Stimulated activated CD8-positive, alpha-beta memory T cell treated with anti-CD3 and anti-CD28 coated beads, Interleukin-12 subunit alpha, Interleukin-12 subunit beta, amount 100 ng/mL, for 1 hour (primary cell): ENCODE measurements around the gene CDH15.
"Not testable (repeated sequence)": the region's sequence is repeated elsewhere in the genome, so short reads cannot be mapped to it uniquely, and the experiment has no call there.

Source experiments
- DNase-seq: peaks from one replicate; pipeline ENCODE4 v3.0.0-alpha.2; 2020; ENCODE audit warnings: low read depth

The CDH15 gene

DNA sequence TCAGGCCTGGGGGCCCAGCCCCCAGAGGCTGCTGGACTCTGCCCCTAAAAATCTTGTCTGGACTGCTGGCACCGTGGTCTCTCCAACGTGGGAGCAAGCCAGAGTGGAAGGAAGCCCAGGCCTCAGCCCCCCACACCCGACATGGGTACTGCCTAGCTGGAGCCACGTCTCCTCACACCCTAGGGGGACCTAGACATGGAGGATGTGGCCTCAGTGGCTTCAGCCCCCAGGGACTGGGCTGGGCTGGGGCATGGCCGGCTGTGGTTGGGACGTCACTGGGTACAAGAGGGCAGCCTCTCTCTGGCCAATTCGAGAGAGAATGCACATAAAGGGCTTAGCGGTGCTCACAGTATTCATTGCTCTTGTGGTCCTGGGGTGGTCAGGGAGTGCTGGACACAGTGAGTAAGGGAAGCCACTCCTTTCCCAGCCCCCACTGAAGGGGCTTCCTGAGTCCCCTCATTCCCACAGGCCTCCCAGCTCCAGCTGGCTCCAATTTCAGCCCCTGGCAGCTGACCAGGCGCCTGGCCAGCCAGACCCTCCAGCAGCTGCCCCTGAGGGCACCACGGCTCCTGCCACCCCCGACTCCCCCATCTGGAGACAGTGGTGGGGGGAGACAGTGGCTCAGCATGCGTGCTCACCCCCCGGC is 1.1 kb downstream of the CDH15 start:
- DNase-seq = no peak

DNA sequence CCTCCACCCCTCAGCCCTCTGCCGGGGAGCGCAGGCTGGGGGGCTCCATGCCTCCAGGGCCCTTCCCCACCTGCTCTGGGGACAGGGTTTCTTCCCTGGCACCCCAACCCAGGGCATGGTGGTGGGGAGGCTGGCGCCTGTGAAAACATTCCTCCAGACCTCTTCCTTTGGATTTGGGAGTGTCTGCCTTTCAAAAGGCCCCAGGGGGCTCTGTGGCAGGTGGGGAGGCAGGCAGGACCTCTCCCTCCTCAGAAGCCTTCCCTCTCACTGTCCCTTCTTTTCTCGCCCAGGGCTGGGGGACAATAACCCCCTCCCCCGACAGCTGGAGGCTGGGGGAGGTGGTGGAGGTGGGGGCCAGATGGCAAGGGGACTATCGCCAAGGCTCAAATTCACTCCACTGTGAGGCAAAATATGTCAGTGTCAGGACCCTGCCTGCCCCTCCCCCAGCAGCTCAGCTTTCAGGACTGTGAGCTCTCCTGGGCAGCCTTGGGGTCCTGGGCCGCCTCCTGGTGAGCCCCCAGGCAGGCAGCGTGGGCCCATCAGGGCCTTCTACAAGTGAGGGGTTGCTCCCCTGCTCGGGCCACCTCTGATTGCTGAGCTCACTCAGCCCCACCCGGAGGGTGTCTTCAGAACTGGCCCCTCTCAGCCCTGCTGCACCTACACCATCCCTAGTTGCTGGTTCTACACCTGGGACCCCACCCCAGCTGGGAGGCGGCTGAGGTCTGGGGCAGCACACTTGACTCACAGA is 1.8 kb downstream of the CDH15 start:
- no peak for DNase-seq

DNA sequence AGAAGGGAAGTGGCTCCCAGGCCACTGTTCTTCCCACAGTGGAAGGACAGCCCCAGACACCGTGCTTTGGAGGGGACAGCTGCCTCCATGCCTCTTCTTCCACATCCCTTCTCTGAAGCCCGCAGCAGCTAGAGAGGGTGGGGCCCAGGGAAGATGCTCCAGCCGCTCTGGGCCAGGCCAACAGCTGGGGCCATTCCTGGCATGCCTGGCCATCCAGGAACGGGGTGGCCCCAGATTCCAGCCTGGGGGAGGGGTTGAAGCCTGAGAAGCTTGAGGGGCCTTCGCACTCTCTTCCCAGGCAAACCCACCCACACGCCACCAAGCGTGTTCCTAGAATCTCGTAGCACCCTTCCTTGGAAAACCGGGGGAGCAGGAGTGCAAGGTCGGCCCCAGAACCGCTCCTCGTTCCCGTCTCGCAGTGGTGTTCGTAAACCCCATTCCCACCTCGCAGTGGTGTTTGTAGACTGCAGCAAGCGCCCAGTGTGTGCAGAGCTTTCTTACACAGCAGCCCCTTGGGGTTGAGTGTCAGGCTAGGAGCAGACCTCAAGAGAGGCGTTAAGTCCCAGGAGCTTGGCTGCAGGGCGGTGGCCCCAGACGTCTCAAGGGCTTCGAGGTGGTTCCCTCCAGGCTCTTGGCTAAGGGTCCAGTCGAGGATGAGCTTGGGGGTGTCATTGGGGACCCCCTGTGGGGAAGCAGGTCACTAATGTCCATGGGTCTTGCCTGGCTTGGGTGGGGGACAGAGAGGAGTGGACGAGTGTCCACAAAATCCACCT is 2.7 kb downstream of the CDH15 start:
- DNase-seq = no peak

DNA sequence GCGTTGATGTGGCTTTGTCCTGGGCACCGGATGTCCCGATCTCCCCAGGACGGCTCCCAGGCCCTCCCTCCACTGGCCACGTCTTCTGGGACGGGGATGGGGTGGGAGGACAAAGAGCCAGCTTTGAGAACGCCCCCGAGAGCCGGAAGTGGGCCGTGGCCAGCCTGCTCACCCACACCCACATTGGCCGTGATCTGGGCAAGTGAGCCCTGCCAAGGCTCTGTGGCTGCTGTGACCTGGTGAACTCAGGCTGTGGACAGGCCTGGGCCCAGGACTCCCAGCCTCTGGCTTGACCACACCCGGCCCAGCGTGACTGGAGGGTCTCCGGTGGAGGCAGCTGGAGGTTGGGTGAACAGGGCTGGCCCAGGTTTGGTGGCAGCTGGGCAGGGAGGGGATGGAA is 3.3 kb downstream of the CDH15 start:
- DNase-seq = no peak

DNA sequence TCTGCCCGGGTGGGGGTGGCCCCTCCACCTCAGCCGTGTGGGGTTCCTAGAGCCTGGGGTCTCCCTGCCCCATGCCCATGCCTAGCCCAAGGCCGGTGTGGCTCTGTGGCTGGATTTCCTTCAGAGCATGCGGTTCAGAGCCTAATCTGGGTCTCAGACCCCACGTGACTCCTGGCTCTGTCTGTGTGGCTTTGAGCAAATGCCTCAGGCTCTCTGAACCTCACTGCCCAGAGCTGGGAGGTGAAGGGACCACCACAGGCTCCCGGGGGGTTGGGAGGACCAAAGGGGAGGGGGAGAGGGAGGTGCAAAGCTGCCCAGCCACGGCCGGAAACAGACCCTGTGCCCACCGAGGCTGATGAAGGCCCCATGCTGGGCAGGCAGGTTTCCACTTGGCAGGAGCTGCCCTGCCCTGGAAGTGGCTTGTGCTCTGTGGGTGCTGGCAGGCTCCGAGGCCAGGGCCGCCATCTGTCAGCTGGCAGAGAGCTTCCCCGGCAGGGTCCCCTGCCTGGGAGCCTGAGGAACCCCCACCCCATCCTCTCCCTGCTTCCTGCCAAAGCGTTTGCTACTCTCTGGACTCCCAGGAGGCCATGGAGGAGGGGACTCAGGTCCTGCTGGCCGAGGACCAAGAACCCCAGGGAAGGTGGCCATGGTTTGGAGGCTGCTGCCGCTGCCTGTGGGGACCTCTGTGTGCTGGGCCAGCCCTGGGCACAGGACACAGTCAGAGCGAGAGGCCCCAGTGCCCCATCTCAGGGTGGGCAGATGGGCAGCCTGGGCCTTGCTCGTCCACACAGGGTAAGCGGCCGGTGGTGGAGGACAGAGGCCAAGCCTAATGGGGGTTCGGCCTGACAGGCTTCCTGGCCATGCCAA is 4.0 kb downstream of the CDH15 start:
- no peak for DNase-seq

DNA sequence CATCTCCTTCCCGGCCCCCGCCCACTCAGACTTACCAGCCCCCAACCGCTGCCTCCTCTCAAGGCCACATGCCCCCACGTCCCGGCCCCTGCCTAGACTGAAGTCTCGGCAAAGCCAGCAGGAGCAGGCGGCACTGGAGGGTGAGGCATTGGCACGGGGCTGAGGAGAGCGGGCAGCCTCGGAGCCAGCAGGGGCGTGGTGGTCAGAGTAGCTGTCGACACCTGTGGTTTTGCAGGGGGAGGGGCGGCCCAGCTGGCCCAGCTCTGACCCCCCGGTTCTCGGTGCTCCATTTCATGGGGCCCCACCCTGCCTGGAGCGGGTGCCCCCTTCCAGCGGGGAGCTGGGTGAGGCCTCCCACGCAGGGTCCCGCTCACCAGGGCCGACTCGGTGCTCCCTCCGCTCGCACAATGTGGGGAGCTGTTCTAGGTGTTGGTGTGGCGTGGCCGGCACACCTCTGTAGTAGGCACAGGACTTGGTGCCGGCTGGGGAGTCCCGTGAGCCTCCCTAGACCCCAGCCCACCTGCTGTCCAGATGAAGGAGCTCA is 4.7 kb downstream of the CDH15 start:
- DNase-seq = no peak

DNA sequence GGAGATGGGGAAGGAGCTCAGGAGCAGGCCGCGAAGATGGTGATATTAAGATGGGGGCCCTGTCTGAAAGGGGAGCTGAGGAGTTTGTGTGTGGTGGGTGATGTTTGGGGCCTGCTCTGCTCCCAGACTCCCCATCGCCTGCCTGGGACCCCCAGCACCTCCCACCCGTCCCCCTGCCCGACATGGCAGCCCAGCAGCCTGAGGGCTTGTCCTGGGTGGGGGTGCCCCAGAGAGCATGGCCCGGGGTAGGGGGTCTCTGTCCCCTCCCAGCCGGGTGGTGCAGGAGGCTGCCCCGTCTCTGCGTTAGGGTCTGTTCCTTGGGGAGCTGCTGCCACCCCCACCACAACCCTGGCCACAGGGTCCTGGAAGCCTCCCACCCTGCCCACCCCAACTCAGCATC is 5.2 kb downstream of the CDH15 start:
- DNase-seq = no peak

DNA sequence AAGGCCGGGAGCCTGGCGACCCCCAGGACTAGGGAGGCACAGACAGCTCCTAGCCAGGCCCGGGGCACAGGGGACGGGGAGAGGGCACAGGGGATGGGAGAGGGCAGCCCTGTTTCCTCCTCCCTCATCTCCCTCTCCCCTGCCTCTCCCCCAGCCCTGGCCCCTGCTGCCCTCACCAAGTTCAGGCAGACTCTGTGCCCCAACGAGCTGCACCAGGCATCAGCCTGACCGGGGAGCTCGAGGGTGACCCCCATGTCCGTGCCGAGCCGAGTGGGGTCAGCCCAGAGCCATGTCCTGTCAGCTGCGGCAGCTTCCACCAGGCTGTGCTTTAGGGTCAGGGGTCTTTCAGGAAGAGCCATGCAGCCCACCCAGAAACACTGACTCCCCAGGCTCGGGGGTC is 6.0 kb downstream of the CDH15 start:
- no peak for DNase-seq

DNA sequence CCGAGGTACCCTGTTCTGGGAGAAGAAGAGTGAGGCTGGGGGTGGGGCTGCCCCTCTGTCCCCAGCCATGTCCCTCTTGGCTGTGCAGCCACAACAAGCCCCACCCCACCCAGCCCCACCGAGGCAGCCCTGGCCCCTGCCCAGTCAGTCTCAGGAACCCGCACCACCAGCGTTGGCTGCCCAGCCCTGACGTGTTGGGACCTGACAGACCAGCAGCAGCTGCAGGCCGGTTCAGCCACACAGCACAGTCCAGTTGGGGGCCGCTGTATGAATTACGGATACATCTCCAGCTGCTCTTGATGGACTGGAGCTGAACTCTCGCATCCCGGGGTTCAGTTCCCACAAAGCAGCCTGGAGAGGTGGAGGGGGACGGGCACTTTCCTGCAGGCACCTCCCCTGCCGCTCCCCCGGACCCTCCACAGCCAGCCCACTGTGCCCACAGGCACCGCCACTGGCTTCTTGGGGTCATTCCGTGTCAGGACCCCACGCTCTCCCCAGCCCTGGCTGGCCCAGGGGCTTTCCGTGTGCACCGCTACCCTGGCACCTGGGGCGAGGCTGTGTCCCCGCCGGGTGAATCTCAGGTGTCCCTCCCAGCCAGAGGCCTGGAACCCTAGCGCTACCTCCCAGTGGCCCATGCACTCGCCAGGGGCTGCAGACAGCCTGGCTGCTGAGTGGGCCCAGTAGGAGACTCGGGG is 7.1 kb downstream of the CDH15 start:
- DNase-seq = no peak

DNA sequence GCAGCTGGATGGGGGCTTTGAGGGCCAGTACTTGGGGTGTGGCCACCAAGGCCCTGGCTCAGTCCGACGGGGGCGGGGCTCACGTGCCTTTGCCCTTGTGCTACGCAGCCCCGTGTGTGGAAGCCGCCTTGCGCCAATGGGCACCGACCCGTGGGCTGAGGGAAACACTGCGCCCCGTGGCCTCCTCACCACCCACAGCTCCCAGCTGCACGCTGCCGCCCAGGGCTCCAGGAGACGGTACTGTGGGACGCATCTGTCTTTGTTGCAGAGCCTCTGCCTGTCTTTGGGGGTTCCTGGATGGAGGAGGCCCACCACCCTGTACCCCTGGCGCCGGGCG is 7.6 kb downstream of the CDH15 start:
- DNase-seq = no peak

DNA sequence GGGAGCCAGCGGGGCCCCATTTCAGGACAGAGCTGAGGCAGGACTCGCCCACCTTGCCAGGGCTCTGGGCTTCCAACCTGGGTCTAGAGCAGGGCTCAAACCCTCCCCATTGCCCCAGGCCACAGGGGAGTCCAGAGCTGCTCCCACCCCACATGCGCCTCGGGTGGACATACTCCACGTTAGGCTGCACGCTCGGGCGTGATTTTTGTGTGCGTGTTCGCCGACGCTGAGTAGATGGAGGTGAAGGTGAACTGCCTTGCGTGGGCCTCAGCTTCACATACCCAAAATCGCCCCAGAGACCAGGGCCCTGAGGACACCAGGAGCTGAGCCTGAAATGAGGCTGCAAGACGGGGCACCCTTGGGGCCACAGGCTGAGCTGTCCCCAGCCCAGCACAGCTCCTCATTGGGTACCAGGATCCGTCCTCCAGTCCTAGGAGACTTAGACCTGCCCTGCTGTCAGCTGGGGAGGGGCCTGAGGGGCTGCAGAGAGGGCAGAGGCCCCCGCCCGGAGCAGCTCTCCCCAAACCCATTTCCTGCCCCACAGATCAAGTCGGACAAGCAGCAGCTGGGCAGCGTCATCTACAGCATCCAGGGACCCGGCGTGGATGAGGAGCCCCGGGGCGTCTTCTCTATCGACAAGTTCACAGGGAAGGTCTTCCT is 8.2 kb downstream of the CDH15 start:
- DNase-seq = no peak

DNA sequence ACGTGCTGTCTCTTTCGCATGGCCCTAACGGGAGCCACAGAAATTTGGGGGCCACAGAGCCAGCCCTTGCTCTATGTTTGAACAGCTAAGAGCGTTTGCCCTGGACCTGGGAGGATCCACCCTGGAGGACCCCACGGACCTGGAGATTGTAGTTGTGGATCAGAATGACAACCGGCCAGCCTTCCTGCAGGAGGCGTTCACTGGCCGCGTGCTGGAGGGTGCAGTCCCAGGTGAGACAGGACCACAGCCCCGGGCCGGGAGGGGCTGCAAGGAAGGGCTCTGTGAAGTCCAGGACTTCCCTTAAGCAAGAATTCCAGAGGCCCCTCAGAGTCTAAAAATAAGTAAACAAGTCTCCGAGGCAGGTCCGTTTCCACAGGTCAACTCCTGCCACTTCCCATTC is 11.9 kb downstream of the CDH15 start:
- no peak for DNase-seq

DNA sequence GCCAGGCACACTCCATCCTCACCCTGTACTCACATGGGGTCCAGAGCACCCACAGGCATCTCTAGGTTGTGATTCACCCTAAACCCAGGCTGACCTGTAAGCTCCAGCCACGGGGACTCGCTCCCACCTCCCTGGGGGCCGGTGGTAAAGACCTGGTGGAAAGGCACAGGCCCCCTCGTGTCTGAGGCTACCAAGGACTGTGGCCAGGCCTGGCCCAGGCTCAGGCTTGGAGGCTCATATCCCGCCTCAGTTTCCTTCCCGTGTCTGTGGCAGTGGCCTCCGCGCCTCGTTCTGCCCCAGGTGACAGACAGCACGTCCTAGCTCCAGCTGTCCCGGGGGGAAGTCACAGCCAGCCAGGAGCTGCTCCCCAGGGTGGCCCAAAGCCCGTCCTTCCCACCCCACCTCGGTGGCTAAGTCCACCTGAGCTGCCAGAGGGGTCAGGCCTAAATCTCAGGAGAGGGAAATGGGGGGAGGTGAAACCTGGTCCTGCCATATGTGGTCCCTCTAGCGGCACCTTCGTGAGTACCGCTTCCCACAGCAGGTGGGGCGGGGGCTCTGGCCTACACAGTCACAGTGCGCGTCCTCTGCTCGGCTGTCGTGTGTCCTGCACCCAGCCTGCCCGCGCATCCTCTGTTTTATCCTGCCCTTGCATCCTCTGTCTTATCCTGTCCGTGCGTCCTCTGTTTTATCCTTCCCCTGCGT is 12.6 kb downstream of the CDH15 start:
- DNase-seq = no peak

DNA sequence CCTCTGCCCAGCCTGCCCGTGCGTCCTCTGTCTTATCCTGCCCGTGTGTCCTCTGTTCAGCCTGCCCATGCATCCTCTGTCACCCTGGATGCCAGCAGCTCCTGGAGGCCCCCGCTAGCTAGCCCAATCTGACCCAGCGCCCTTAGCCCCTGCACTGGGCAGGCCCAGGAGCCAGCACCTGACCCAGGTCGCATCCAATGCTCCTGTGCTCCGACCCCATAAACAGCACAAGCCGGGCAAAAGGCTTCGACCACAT is 13.1 kb downstream of the CDH15 start:
- DNase-seq = no peak

DNA sequence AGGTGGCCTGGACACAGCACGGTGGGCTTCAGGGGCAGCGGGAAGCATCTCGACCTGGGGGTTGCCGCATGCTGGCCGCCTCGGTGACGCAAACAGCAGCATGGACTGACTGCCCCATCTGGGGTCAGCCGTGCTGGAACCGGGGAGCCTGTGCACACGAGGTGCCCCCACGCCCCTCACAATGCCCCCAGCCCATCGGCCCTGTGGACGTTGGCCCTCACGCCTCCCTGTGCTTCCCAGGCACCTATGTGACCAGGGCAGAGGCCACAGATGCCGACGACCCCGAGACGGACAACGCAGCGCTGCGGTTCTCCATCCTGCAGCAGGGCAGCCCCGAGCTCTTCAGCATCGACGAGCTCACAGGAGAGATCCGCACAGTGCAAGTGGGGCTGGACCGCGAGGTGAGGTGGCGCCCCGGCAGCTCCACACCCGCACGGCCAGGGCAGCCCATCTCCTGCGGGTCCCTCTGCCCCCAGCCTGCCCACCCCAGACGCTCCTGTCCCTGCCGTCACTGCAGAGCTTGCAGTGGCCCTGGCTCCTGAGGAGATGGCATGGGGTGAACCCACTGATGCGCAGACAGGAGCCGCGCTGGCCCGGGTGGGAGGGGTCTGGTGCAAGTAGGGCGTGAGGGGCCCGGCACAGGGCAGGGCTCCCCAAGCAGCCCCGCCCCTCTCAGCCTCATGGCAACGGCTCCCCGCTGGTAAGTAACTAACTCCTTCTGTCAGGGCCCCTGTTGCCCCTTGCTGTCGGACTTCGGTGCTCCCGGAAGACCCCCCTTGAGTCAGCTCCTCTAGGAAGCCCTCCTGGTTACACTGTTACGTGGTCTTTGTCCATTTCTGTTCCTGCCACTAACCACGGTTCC is 13.6 kb downstream of the CDH15 start:
- no peak for DNase-seq

DNA sequence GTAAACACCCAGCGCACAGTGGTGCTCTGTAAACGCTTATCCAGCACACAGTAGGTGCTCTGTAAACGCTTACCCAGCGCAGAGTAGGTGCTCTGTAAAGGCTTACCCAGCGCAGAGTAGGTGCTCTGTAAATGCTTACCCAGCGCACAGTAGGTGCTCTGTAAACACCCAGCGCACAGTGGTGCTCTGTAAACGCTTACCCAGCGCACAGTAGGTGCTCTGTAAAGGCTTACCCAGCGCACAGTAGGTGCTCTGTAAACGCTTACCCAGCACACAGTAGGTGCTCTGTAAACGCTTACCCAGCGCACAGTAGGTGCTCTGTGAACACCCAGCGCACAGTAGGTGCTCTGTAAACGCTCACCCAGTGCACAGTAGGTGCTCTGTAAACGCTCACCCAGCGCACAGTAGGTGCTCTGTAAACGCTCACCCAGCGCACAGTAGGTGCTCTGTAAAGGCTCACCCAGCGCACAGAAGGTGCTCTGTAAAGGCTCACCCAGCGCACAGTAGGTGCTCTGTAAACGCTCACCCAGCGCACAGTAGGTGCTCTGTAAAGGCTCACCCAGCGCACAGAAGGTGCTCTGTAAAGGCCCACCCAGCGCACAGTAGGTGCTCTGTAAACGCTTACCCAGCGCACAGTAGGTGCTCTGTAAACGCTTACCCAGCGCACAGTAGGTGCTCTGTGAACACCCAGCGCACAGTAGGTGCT is 14.5 kb downstream of the CDH15 start:
- not testable (repeated sequence) for DNase-seq

DNA sequence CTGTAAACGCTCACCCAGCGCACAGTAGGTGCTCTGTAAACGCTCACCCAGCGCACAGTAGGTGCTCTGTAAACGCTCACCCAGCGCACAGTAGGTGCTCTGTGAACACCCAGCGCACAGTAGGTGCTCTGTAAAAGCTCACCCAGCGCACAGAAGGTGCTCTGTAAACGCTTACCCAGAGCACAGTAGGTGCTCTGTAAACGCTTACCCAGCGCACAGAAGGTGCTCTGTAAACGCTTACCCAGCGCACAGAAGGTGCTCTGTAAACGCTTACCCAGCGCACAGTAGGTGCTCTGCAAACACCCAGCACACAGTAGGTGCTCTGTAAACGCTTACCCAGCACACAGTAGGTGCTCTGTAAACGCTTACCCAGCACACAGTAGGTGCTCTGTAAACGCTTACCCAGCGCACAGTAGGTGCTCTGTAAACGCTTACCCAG is 15.1 kb downstream of the CDH15 start:
- not testable (repeated sequence) for DNase-seq

DNA sequence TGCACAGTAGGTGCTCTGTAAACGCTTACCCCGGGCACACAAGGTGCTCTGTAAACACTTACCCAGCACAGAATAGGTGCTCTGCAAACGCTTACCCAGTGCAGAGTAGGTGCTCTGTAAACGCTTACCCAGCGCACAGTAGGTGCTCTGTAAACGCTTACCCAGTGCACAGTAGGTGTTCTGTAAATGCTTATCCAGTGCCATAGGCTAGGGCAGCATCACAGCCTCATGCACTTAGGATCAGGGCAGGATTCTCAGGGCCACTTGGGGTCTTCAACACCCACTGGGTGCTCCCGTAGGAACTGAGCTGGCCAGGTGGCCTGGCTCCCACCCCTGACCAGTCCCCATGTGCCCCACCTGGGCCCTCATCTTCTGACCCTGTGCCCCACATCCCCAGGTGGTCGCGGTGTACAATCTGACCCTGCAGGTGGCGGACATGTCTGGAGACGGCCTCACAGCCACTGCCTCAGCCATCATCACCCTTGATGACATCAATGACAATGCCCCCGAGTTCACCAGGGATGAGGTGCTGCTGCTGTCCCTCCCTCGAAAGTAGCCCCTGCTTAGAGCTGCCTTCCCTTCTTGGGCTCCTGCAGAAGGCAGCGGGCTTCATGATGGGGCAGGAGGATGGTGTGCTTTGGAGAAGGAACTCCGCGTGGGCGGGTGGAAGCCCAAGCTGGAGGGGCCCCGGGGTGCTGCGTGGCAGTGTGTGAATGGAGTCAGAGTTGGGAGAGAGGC is 15.7 kb downstream of the CDH15 start:
- no peak for DNase-seq
